Gastrocnemius medialis (tissue), 4 donors: ENCODE data around the gene ERI2. TPM values are rescaled to one million over a fixed set of nuclear protein-coding genes. Genes with fewer than 3 reads are reported as not detected.
"Not testable (repeated sequence)": the region's sequence is repeated elsewhere in the genome, so short reads cannot be mapped to it uniquely, and the experiment has no call there.

Experiments
- ATAC-seq, 2 donors: fragments of 150-250 bp; one replicate each; pipeline ENCODE4 v1.9.1; 2016
- DNase-seq, 2 donors: peaks; one replicate each; pipeline ENCODE4 v3.0.0-alpha.2; 2019
- H3K27ac ChIP-seq, 4 donors: fragments of 200-600 bp; sonication (generic); 1 replicate in 1 of 4; 2 replicates in 3 of 4; pipeline ENCODE4 v1.5.1; 2016 to 2018; ENCODE audit warnings: mild to moderate bottlenecking in 2 of 4, moderate library complexity in 1 of 4
- H3K27me3 ChIP-seq, 3 donors: fragments of 200-600 bp; sonication (generic) in 2 of 3; 1 replicate in 1 of 3; 2 replicates in 2 of 3; pipeline versions ENCODE4 v1.5.1 to v1.6.0; 2016 to 2019; ENCODE audit warnings: mild to moderate bottlenecking in 1 of 3, moderate library complexity in 1 of 3
- H3K36me3 ChIP-seq, 2 donors: fragments of 200-600 bp; sonication (generic) in 1 of 2; one replicate each; pipeline ENCODE4 v1.5.1; 2017 to 2018
- H3K4me1 ChIP-seq, 2 donors: fragments of 200-600 bp; sonication (generic) in 1 of 2; one replicate each; pipeline ENCODE4 v1.5.1; 2016 to 2017; ENCODE audit warnings: mild to moderate bottlenecking in 2 of 2
- H3K4me3 ChIP-seq, 4 donors: fragments of 200-600 bp; sonication (generic) in 3 of 4; 1 replicate in 1 of 4; 2 replicates in 3 of 4; pipeline ENCODE4 v1.5.1; 2016 to 2019; ENCODE audit warnings: mild to moderate bottlenecking in 2 of 4
- H3K9me3 ChIP-seq, 3 donors: fragments of 200-600 bp; sonication (generic) in 2 of 3; 1 replicate in 1 of 3; 2 replicates in 2 of 3; pipeline ENCODE4 v1.5.1; 2016 to 2019
- POLR2A ChIP-seq, 2 donors: fragments of 450-650 bp; IDR thresholded peaks; one replicate each; pipeline ENCODE4 v1.6.1; 2017; ENCODE audit warnings: antibody characterized with exemption in 2 of 2, mild to moderate bottlenecking in 2 of 2, moderate library complexity in 2 of 2
- in situ Hi-C, 4 donors: fragments of 200-750 bp; cut with MboI; loops; one replicate each; pipeline versions ENCODE4 v1.15.0 to v1.8.0; 2017; ENCODE audit warnings: low sequenced_read_pairs in 4 of 4
- intact Hi-C: fragments of 100-400 bp; cut with DNase I; formaldehyde crosslinking; loops from one replicate; pipeline ENCODE4 v1.15.1; 2023; ENCODE audit warnings: low total_unique reads
- total RNA-seq, 4 donors: library from RNA; depleted of rRNA; stranded (reverse); fragments of >200 nt; gene quantifications; one replicate each; pipeline versions ENCODE4 v1.1.0 to v1.2.3, GENCODE V29; 2016
- TF ChIP-seq, protein P1 (sequence below), 5 experiments: fragments of 450-650 bp in 3 of 5; fragments of 200-600 bp in 2 of 5; sonication (generic) in 2 of 5; IDR thresholded peaks in 4 of 5; conservative IDR thresholded peaks in 1 of 5; 1 replicate in 4 of 5; 2 replicates in 1 of 5; pipeline ENCODE4 v1.5.1; 2016 to 2019; ENCODE audit warnings: antibody characterized with exemption in 5 of 5, mild to moderate bottlenecking in 3 of 5, moderate library complexity in 3 of 5

Gene ERI2
- total RNA-seq, 4 donors from 2014 or later = 3.0 to 30.5 (median 9.8) TPM

DNA sequence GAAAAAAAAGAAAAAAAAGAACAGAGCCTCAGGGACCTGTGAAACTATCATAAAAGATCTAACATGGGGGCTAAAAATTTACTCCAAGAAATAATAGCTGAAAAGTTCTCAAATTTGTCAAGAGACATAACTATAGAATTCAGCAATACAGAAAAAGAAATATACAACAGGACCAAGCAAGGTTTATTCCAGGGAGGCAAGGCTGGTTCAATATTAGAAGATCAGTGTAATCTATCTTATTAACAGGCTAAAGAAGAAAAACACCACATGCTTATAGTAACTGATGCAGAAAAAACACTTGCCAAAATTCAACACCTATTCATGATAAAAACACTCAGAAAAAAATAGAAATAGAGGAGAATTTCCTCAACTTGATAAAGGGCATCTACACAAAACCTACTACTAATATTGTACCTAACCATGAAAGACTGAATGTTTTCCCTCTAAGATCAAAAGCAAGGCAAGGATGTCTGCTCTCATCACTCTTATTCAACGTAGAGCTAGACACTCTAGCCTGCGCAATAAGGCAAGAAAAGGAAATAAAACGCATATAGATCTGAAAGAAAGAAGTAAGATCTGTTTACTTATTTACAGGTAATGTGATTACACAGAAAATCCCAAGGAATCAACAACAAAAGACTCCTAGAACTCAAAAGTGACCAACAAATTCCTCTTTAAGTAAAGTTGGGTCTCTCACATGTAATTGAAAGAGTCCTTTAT is 43.7 kb downstream of the ERI2 start:
- no peak for DNase-seq
- H3K4me1 ChIP-seq = no peaks in the 10 kb centered on the region
- H3K9me3 ChIP-seq = no peaks in the 10 kb centered on the region
- H3K36me3 ChIP-seq = no peaks in the 10 kb centered on the region
- in situ Hi-C loops = no loop called here
- no peaks in the 10 kb centered on the region for H3K27me3 ChIP-seq
- H3K27ac ChIP-seq = no peak overlapping the region
- no peak overlapping the region for H3K4me3 ChIP-seq
- intact Hi-C loops = no loop called here
- ATAC-seq = no peak
- no peak for TF ChIP-seq POLR2A (IDR thresholded peaks at IDR 0.05)
- TF ChIP-seq, protein P1, sequence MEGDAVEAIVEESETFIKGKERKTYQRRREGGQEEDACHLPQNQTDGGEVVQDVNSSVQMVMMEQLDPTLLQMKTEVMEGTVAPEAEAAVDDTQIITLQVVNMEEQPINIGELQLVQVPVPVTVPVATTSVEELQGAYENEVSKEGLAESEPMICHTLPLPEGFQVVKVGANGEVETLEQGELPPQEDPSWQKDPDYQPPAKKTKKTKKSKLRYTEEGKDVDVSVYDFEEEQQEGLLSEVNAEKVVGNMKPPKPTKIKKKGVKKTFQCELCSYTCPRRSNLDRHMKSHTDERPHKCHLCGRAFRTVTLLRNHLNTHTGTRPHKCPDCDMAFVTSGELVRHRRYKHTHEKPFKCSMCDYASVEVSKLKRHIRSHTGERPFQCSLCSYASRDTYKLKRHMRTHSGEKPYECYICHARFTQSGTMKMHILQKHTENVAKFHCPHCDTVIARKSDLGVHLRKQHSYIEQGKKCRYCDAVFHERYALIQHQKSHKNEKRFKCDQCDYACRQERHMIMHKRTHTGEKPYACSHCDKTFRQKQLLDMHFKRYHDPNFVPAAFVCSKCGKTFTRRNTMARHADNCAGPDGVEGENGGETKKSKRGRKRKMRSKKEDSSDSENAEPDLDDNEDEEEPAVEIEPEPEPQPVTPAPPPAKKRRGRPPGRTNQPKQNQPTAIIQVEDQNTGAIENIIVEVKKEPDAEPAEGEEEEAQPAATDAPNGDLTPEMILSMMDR (IDR thresholded peaks at IDR 0.05 in 4 of 5, conservative IDR thresholded peaks at IDR 0.05 in 1 of 5) = no peak

DNA sequence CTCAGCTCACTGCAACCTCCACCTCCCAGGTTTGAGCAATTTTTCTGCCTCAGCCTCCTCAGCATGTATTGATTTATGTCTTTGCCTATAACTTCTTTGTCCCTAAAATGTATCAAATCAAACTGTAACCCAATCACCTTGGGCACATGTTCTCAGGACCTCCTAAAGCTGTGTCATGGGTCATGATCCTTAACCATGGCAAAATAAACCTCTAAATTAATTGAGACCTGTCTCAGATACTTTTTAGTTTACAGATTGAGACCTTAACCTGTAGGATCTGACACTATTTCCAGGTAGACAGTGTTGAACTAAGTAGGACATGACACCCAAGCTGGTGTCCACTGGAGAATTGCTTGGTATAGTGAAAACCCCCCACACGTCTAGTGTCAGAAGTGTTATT is 45.1 kb downstream of the ERI2 start:
- H3K4me1 ChIP-seq = no peaks in the 10 kb centered on the region
- no peaks in the 10 kb centered on the region for H3K36me3 ChIP-seq
- in situ Hi-C loops = no loop called here
- DNase-seq (no peak), ATAC-seq (no peak)
- H3K27ac ChIP-seq = no peak overlapping the region
- no peak overlapping the region for H3K4me3 ChIP-seq
- intact Hi-C loops = no loop called here
- H3K9me3 ChIP-seq = no peaks in the 10 kb centered on the region
- no peaks in the 10 kb centered on the region for H3K27me3 ChIP-seq
- TF ChIP-seq, protein P1 (IDR thresholded peaks at IDR 0.05 in 4 of 5, conservative IDR thresholded peaks at IDR 0.05 in 1 of 5) = no peak
- TF ChIP-seq POLR2A (IDR thresholded peaks at IDR 0.05) = no peak

DNA sequence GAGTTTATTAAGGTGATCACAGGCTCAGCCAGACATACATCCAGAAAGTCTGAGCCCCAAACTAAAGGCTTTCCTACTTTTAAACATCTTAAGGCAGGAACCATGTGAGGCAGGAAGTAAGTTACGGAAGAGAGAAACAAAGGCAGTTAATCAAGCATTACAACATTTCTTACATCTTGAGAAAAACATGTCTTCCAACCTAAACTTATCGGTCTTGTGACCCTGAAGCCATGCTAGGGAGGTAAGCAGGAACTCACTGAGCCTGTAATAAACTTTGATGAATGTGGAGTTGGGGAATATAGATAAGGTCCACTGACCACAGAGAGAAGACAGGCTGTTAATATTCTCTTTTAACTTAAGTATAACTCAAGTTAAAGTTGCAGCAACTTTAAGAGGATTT is 45.9 kb downstream of the ERI2 start:
- intact Hi-C loops (no loop called here), in situ Hi-C loops (no loop called here)
- Histone ChIP-seq H3K9me3 (no peaks in the 10 kb centered on the region), H3K36me3 (no peaks in the 10 kb centered on the region), H3K4me3 (no peak overlapping the region), H3K27me3 (no peaks in the 10 kb centered on the region), H3K4me1 (no peaks in the 10 kb centered on the region), H3K27ac (no peak overlapping the region)
- TF ChIP-seq, protein P1 (IDR thresholded peaks at IDR 0.05 in 4 of 5, conservative IDR thresholded peaks at IDR 0.05 in 1 of 5) = no peak
- no peak for TF ChIP-seq POLR2A (IDR thresholded peaks at IDR 0.05)
- no peak for ATAC-seq
- DNase-seq = no peak

DNA sequence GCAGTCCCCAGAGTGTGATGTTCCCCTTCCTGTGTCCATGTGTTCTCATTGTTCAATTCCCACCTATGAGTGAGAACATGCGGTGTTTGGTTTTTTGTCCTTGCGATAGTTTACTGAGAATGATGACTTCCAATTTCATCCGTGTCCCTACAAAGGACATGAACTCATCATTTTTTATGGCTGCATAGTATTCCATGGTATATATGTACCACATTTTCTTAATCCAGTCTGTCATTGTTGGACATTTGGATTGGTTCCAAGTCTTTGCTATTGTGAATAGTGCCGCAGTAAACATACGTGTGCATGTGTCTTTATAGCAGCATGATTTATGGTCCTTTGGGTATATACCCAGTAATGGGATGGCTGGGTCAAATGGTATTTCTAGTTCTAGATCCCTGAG is 50.5 kb downstream of the ERI2 start:
- ATAC-seq, H3K36me3 ChIP-seq, in situ Hi-C loops, DNase-seq, H3K9me3 ChIP-seq, H3K4me1 ChIP-seq, H3K27me3 ChIP-seq, H3K4me3 ChIP-seq, intact Hi-C loops, H3K27ac ChIP-seq: not testable (repeated sequence)

DNA sequence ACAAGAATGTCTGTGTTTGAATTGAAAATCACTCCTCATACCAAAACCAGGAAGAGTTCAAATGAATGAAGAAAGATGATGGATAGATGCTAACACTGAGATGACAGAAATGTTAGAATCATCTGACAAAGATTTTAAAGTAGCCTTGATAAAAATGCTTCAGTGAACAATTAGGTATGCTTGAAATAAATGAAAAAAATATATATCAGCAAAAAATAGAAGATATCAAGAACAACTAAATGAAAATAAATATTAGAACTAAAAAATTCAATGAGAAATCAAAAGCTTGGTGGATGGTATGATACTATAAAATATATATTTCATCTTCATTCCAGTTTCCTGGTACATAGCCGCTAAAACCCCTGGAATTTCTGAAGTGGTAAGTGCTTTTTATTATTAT is 51.0 kb downstream of the ERI2 start:
- H3K27me3 ChIP-seq = no peaks in the 10 kb centered on the region
- no peak overlapping the region for H3K27ac ChIP-seq
- in situ Hi-C loops = no loop called here
- TF ChIP-seq, protein P1 (IDR thresholded peaks at IDR 0.05 in 4 of 5, conservative IDR thresholded peaks at IDR 0.05 in 1 of 5) = no peak
- no peak for TF ChIP-seq POLR2A (IDR thresholded peaks at IDR 0.05)
- no peak for DNase-seq
- H3K4me1 ChIP-seq = no peaks in the 10 kb centered on the region
- no peaks in the 10 kb centered on the region for H3K36me3 ChIP-seq
- no peak overlapping the region for H3K4me3 ChIP-seq
- no peak for ATAC-seq
- intact Hi-C loops = no loop called here
- no peaks in the 10 kb centered on the region for H3K9me3 ChIP-seq
